NCI-H345 treated with DMSO at 0.1 percent for 48 hours (cell line): ENCODE measurements around the gene TEX30.
"Not testable (repeated sequence)": the region's sequence is repeated elsewhere in the genome, so short reads cannot be mapped to it uniquely, and the experiment has no call there.

Source experiments
- DNase-seq: peaks from one replicate; lab custom pipeline; 2025; ENCODE audit not compliant: unreplicated experiment; lab: John Stamatoyannopoulos, UW

TEX30 gene

GRCh38 chr13:102773441-102774213, at the start of gene TEX30:
Gene TEX30, minus strand, starts transcription at chr13:102773786. Its CDS starts 3,760 bp downstream, at chr13:102770026.
- peak; percentile 82 for DNase-seq

GRCh38 chr13:102817907-102818306, 44.3 kb upstream of the TEX30 start:
- no peak for DNase-seq

GRCh38 chr13:102817241-102817640, 43.7 kb upstream of the TEX30 start:
- DNase-seq = no peak

GRCh38 chr13:102816708-102817107, 43.1 kb upstream of the TEX30 start:
- DNase-seq = no peak

GRCh38 chr13:102815788-102816187, 42.2 kb upstream of the TEX30 start:
- no peak for DNase-seq

GRCh38 chr13:102814793-102815192, 41.2 kb upstream of the TEX30 start:
- DNase-seq = no peak

GRCh38 chr13:102814025-102814607, 40.5 kb upstream of the TEX30 start:
- no peak for DNase-seq

- DNase-seq = no peak
Measured at GRCh38 chr13:102812611-102813287, 39.2 kb upstream of the TEX30 start.

- DNase-seq = no peak
Measured at GRCh38 chr13:102807699-102808098, 34.1 kb upstream of the TEX30 start.

- DNase-seq = no peak
Measured at GRCh38 chr13:102805680-102806079, 32.1 kb upstream of the TEX30 start.

- DNase-seq = peak; percentile 44
Measured at GRCh38 chr13:102800145-102801041, 26.8 kb upstream of the TEX30 start.

GRCh38 chr13:102799426-102800144, 26.0 kb upstream of the TEX30 start:
- DNase-seq = no peak

GRCh38 chr13:102798581-102799425, 25.2 kb upstream of the TEX30 start, which contains the start of the genes BIVM and POGLUT2:
Gene BIVM, plus strand, starts transcription at chr13:102799119. Its CDS starts 8,149 bp downstream, at chr13:102807268.
Gene POGLUT2, minus strand, starts transcription at chr13:102798976. Its CDS starts 306 bp downstream, at chr13:102798670.
- DNase-seq = peak; percentile 83

GRCh38 chr13:102793611-102794355, 20.2 kb upstream of the TEX30 start:
- no peak for DNase-seq

GRCh38 chr13:102792396-102792795, 18.8 kb upstream of the TEX30 start:
- no peak for DNase-seq

- DNase-seq = no peak
Measured at GRCh38 chr13:102788683-102789082, 15.1 kb upstream of the TEX30 start.

- no peak for DNase-seq
Measured at GRCh38 chr13:102784483-102784882, 10.9 kb upstream of the TEX30 start.

GRCh38 chr13:102781591-102781990, 8.0 kb upstream of the TEX30 start:
- DNase-seq = no peak

GRCh38 chr13:102780656-102781055, 7.1 kb upstream of the TEX30 start:
- not testable (repeated sequence) for DNase-seq
